Aorta (tissue), 5 donors: Measurements from ENCODE around the gene SMARCD3. TPM values are rescaled to one million over a fixed set of nuclear protein-coding genes. Genes with fewer than 3 reads are reported as not detected.

ENCODE experiments used
- ATAC-seq: fragments of 200-7000 bp; cut with Tn5 transposase; one replicate; pipeline ENCODE4 v1.9.1; 2022; ENCODE audit warnings: moderate library complexity; ENCODE audit not compliant: low FRiP score
- DNase-seq, 2 donors: peaks; one replicate each; pipeline ENCODE4 v3.0.0-alpha.2; 2020
- H3K27ac ChIP-seq, 2 donors: one replicate each; pipeline ENCODE4 v1.5.1; 2013; ENCODE audit warnings: low read length in 2 of 2, mild to moderate bottlenecking in 2 of 2, moderate library complexity in 2 of 2, control low read depth in 1 of 2, inconsistent platforms in 1 of 2, low read depth in 1 of 2
- H3K27me3 ChIP-seq, 2 donors: one replicate each; pipeline ENCODE4 v1.6.1; 2013; ENCODE audit warnings: control low read depth in 1 of 2, low read length in 1 of 2, mild to moderate bottlenecking in 1 of 2, moderate library complexity in 1 of 2; ENCODE audit not compliant: insufficient read depth in 2 of 2, control insufficient read depth in 1 of 2
- H3K36me3 ChIP-seq, 2 donors: one replicate each; pipeline ENCODE4 v1.6.1; 2013; ENCODE audit warnings: control low read depth in 1 of 2, low read length in 1 of 2, mild to moderate bottlenecking in 1 of 2; ENCODE audit not compliant: insufficient read depth in 2 of 2, control insufficient read depth in 1 of 2
- H3K4me1 ChIP-seq, 2 donors: one replicate each; pipeline ENCODE4 v1.6.1; 2013; ENCODE audit warnings: low read length in 2 of 2, control low read depth in 1 of 2, mild to moderate bottlenecking in 1 of 2, moderate library complexity in 1 of 2; ENCODE audit not compliant: insufficient read depth in 2 of 2, control insufficient read depth in 1 of 2
- H3K4me3 ChIP-seq, 2 donors: one replicate each; pipeline ENCODE4 v1.5.1; 2013; ENCODE audit warnings: low read length in 2 of 2, control low read depth in 1 of 2, mild to moderate bottlenecking in 1 of 2
- H3K9me3 ChIP-seq: one replicate; pipeline ENCODE4 v1.6.1; 2013; ENCODE audit warnings: mild to moderate bottlenecking, low read length; ENCODE audit not compliant: control insufficient read depth
- WGBS, 2 donors: extraction: QIAGEN DNeasy Blood & Tissue Kit; methylation state at CpG; one replicate each; pipeline ENCODE4 v1.1.7; 2013; 5-methylcytosine and 5-hydroxymethylcytosine counted together
- intact Hi-C, 2 donors: fragments of 100-400 bp; cut with DNase I; formaldehyde crosslinking; loops; one replicate each; pipeline versions ENCODE4 v1.14.2 to v1.15.0; 2022
- polyA plus RNA-seq, 2 donors: library from polyadenylated mRNA; stranded (reverse); fragments of 200-250 nt; gene quantifications; one replicate each; pipeline ENCODE4 v1.2.3, GENCODE V29; 2013
- total RNA-seq, 2 donors: library from RNA; stranded (reverse); fragmentation: NEBNext Ultra II Directional; extraction: Animal tissue kit (Norgen Biotek cat#: 25700); gene quantifications; one replicate each; pipeline ENCODE4 v1.2.1, GENCODE V29; 2021
- donor health status: healthy with polysubstance abuse.
- donor health status: Bipolar disorder and iron deficiency.
- donor health status: DM: no; HTN: no; CAD: no.
- donor health status: DM: no; HTN: no; CAD: no.
- donor health status: DM: yes; HTN: yes; CAD: no.

The SMARCD3 gene
- total and polyA plus RNA-seq, 4 donors, result 48.5 to 182 (median 68.4) TPM

DNA sequence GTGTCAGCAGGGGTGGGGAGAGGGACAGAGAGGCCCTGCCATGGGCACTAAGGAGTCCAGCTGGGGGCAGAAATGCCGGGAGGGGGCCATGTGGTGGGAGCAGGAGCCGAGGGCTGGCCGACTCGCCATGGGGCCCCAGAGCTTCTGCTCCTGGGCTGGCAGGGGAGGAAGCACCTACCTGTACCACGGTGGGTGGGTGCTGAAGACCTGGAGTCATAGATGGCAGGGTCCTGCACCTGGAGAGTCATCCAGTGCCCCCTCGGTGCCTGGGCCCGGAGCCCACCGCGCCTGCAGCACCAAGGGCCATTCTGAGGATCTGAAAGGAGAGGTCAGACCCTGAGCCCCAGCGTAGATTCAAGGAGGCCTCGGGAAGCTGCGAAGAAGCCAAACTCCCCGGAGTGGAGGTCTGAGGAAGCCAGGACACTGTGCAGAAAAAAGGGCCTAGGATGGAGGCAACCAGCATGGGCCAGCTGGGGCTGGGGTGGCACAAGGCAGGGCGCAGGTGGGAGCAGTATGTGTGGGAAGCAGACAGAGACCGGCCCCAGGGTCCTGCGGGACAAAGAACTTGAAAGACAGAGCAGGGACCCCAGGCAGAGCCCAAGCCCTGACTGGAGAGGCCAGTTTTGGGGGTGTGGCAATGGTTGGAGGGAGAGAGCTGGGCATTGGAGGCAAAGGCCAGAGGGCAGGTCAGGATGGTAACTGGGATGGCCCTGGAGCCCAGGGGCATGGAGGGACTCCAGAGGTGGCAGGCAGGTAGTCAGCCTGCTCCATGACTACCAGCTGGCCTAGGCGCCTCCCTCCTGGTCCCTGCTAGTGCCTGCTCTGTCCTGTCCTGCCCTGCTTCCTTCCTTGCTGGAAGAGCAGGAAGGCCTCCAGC lies 26.7 kb upstream of the SMARCD3 start:
- peak in 1 of 2 donors; percentile 44 for DNase-seq

DNA sequence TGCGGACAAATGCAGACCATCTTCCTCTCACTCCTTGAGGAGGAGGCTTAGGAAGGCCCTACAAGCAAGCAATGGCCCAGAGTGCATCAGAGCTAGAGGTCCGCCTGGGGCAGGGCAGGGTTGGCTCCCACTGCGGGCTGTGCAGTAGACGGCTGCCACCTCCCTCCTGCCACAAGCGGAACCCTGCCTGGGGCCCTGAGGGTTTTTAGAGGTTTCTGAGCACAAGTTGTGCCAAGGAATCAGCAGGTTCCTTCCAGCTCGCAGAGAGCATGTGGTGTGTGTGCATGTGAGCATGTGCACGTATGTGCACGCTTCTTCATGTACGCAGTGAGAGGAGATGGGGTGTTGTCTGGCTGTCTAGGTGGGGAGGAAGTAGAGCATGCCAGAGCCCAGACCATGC lies 25.9 kb upstream of the SMARCD3 start:
- no peaks in the 10 kb centered on the region for H3K27me3 ChIP-seq
- intact Hi-C loops, result no loop called here
- no peak for DNase-seq
- no peak overlapping the region for H3K4me3 ChIP-seq
- H3K4me1 ChIP-seq, result no peaks in the 10 kb centered on the region
- WGBS, 2 donors, result 70 to 82% methylated on average over 9 of the region's 9 CpGs
- ATAC-seq, result no peak
- no peaks in the 10 kb centered on the region for H3K36me3 ChIP-seq
- H3K9me3 ChIP-seq, result no peaks in the 10 kb centered on the region
- no peak overlapping the region for H3K27ac ChIP-seq

More for the DNA sequence above, 26.7 kb upstream of the SMARCD3 start:
- H3K27ac ChIP-seq, result no peak overlapping the region
- H3K27me3 ChIP-seq, result no peaks in the 10 kb centered on the region
- 80 to 81% methylated on average over 17 of the region's 17 CpGs for WGBS, 2 donors
- no peaks in the 10 kb centered on the region for H3K9me3 ChIP-seq
- no peaks in the 10 kb centered on the region for H3K36me3 ChIP-seq
- no peaks in the 10 kb centered on the region for H3K4me1 ChIP-seq
- no peak overlapping the region for H3K4me3 ChIP-seq
- intact Hi-C loops, result no loop called here
- ATAC-seq, result no peak

DNA sequence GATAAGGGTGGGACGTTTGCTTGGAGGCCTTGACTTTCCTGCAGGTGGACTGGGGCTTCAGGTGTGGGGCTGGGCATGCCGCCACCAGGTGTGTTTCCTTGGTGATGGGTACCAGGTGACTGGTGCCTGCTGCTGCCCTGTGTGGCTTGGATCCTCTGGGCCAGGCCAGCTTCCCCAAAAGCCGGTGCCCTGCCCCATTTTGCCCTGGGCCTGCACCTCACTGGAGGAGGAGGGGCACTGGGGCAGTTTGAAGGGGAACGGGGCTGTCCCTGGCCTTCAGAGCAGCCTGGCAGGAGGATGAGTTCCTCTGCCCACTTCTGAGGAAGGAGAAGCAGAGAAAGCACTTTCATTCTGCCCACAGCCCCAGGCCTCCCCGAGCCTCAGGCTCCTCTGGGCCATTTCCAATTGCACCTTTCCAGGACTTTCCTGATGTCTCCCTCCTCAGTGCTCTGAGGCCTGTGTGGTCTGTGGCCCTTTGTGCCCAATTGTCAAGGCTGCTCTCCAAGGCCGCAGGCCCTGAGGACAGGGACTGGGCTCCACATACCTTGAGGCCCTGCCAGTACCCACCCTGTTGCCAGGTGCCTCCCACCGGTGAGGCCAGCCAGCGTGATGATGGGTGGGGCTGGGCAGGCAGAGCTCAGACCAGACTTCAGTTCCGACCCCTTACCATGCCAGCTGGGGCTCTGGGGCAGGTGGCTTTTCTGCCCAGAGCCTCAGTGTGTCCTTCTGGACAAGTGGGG lies 25.3 kb upstream of the SMARCD3 start:
- no peaks in the 10 kb centered on the region for H3K36me3 ChIP-seq
- WGBS, 2 donors, result 66 to 73% methylated on average over 9 of the region's 9 CpGs
- H3K4me1 ChIP-seq, result no peaks in the 10 kb centered on the region
- H3K4me3 ChIP-seq, result no peak overlapping the region
- H3K9me3 ChIP-seq, result no peaks in the 10 kb centered on the region
- no peaks in the 10 kb centered on the region for H3K27me3 ChIP-seq
- intact Hi-C loops, result no loop called here
- no peak for ATAC-seq
- DNase-seq, result no peak
- no peak overlapping the region for H3K27ac ChIP-seq

DNA sequence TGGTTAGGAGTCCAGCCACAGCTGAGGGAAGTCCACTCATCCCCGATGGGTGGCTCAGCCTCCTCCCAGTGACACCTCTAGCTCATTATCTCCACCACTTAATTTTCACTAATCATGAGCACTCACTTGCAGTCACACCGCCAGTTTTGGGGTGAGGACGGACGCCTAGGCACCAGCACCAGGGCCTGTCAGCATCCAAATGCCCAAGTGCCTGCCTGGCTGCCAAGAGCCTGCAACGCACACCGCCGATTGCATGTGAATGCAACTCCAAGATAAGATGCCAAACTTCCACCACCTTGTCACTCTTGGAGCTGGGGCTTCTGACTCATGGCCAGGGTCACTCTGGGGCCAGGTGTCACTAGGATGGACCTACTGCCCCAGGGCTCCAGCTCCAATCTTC lies 24.4 kb upstream of the SMARCD3 start:
- ATAC-seq, result no peak
- no peak overlapping the region for H3K4me3 ChIP-seq
- H3K36me3 ChIP-seq, result no peaks in the 10 kb centered on the region
- intact Hi-C loops, result no loop called here
- no peak for DNase-seq
- H3K9me3 ChIP-seq, result no peaks in the 10 kb centered on the region
- no peaks in the 10 kb centered on the region for H3K27me3 ChIP-seq
- H3K27ac ChIP-seq, result no peak overlapping the region
- WGBS, 2 donors, result 38 to 54% methylated on average over 7 of the region's 7 CpGs
- H3K4me1 ChIP-seq, result no peaks in the 10 kb centered on the region

DNA sequence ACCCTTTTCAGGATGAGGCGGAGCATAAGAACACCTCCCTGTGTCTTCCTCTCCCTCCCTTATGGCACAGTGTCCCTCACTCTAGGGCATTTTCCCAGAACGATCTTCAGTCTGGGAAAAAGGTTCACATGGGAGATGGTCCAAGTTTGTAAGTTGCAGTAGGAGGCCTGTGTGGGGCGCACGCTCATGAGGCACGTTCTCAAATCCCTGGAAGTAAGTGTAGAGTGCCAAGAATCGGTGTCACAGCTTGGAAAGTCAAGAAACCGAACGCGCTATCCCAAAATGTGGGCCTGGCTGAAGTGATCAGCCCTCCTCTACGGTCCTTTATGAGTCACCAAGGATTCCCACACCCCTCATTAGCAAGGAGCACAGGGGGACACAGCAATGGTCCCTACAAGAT lies 23.9 kb upstream of the SMARCD3 start:
- Histone ChIP-seq H3K36me3 (no peaks in the 10 kb centered on the region), H3K27me3 (no peaks in the 10 kb centered on the region), H3K9me3 (no peaks in the 10 kb centered on the region), H3K4me3 (no peak overlapping the region), H3K4me1 (no peaks in the 10 kb centered on the region), H3K27ac (no peak overlapping the region)
- intact Hi-C loops, result no loop called here
- 26 to 37% methylated on average over 10 of the region's 10 CpGs for WGBS, 2 donors
- ATAC-seq (peak; percentile 69), DNase-seq (no peak)

DNA sequence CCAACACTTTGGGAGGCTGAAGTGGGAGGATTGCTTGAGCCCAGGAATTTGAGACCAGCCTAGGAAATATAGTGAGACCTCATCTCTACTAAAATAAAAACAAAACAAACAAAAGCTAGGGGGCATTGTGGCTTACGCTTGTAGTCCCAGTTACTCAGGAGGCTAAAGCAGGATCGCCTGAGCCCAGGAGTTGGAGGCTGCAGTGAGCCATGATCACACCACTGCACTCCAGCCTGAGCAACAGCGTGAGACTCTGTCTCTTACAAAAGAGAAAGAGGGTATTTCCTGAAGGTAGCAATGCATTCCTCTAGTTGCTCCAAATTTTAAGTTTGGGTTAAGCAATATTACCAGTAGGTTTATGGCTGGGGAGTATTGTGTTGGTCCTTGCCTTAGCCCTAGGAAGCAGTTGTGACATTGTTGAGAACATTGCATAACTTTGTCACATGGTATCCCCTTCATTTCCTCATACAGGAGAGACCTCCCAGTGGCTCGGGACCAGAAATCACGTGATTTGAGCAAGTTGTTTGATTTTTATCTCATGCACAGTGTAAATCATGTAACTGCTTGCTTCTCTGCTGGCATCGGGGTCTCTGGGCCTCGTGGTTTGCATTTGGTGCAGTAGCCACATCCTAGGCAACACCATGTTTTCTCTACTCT lies 23.3 kb upstream of the SMARCD3 start:
- Histone ChIP-seq H3K27ac (no peak overlapping the region), H3K27me3 (no peaks in the 10 kb centered on the region), H3K9me3 (no peaks in the 10 kb centered on the region), H3K4me1 (no peaks in the 10 kb centered on the region), H3K4me3 (no peak overlapping the region), H3K36me3 (no peaks in the 10 kb centered on the region)
- DNase-seq, result peak; percentile 59 to 76
- ATAC-seq, result peak; percentile 84
- intact Hi-C loops, result no loop called here
- WGBS, 2 donors, result 54% methylated on average over 7 of the region's 7 CpGs

DNA sequence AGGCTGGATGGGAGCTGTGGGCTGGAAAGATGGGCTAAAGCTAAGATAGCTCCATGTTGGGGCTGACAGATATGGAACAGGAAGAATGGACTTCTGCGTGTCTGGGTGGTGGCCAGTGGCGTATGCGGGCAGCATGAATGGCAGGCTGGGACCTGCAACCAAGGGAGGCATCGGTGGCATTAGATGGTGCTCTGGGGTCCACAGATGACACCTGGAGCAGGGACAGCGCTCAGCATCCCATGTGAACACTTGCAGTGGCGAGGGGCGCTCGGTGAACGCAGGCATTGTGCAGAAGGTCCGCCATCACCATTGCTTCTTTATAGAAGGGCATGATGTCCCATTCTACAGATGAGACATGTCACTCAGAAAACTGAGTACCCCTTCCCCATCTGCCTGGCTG lies 21.0 kb upstream of the SMARCD3 start:
- Histone ChIP-seq H3K4me3 (no peak overlapping the region), H3K27me3 (no peaks in the 10 kb centered on the region), H3K36me3 (no peaks in the 10 kb centered on the region), H3K9me3 (no peaks in the 10 kb centered on the region), H3K4me1 (no peaks in the 10 kb centered on the region), H3K27ac (no peak overlapping the region)
- no peak for ATAC-seq
- DNase-seq, result peak in 1 of 2 donors; percentile 62
- WGBS, 2 donors, result 94 to 96% methylated on average over 10 of the region's 10 CpGs
- intact Hi-C loops, result no loop called here

DNA sequence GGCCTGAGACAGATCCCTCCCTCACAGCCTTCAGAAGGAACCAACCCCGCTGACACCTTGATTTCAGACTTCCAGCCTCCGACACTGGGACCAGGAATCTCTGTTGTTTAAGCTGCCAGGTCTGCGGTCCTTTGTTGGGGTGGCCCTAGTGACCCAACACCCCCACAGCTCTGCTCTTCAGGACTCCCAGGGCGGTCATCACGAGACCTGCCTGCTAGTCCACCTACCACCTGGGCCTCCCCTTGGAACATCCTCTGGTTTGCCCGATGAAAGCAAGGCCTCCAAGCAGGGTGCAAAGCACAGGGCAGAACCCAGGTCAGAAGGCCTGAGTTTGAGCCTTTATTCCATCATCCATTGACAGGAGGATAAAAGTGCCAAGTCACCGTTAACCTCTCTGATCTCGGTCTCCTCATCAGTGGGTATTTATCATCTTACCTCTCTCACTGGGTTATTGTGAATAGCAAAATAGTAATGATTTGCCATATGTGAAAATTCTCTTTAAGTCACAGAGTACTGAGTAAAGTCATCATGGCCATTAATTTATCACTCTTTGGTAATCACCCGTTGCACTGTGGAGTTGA lies 16.9 kb upstream of the SMARCD3 start:
- DNase-seq (peak in 1 of 2 donors; percentile 54), ATAC-seq (no peak)
- intact Hi-C loops, result no loop called here
- no peaks in the 10 kb centered on the region for H3K36me3 ChIP-seq
- H3K4me1 ChIP-seq, result no peaks in the 10 kb centered on the region
- no peaks in the 10 kb centered on the region for H3K27me3 ChIP-seq
- H3K4me3 ChIP-seq, result no peak overlapping the region
- no peaks in the 10 kb centered on the region for H3K9me3 ChIP-seq
- no peak overlapping the region for H3K27ac ChIP-seq
- WGBS, 2 donors, result 83 to 95% methylated on average over 9 of the region's 9 CpGs
